ENCODE results near the gene HLX.

Gene HLX

DNA sequence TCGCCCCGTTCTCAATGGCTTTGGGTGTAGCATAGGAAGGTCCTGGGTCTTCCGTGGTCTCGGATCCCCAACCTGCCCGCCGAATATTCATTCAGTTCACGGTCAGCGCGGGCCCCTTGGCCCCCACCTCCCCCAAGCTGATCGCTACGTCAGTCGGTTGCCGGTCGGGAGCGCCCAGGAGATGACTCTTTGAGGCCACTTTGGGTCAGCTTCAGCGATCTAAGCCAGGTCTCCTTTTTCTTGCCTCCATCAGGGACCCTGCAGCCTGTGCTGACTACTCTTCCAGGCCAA, 12.8 kb downstream of the HLX start:
- H3K79me2 ChIP-seq (ENCODE audit: insufficient read depth, low read depth): no peaks in the 10 kb centered on the region
- no peaks in the 10 kb centered on the region for H3K4me1 ChIP-seq (ENCODE audit: low read depth, poor library complexity, severe bottlenecking)
- H4K20me1 ChIP-seq (ENCODE audit: insufficient read depth): no peaks in the 10 kb centered on the region
- H3K4me2 ChIP-seq: no peak overlapping the region
- no peak overlapping the region for H3K27ac ChIP-seq
- no peaks in the 10 kb centered on the region for H3K27me3 ChIP-seq (ENCODE audit: insufficient read depth, low read depth)
- H3K4me3 ChIP-seq (IDR thresholded peaks at IDR 0.05; ENCODE audit: insufficient read depth, low read depth, low read length): no peak overlapping the region
- no peak overlapping the region for H2AFZ ChIP-seq (ENCODE audit: low read depth)
- TF ChIP-seq, protein P1, sequence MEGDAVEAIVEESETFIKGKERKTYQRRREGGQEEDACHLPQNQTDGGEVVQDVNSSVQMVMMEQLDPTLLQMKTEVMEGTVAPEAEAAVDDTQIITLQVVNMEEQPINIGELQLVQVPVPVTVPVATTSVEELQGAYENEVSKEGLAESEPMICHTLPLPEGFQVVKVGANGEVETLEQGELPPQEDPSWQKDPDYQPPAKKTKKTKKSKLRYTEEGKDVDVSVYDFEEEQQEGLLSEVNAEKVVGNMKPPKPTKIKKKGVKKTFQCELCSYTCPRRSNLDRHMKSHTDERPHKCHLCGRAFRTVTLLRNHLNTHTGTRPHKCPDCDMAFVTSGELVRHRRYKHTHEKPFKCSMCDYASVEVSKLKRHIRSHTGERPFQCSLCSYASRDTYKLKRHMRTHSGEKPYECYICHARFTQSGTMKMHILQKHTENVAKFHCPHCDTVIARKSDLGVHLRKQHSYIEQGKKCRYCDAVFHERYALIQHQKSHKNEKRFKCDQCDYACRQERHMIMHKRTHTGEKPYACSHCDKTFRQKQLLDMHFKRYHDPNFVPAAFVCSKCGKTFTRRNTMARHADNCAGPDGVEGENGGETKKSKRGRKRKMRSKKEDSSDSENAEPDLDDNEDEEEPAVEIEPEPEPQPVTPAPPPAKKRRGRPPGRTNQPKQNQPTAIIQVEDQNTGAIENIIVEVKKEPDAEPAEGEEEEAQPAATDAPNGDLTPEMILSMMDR (conservative IDR thresholded peaks at IDR 0.05; ENCODE audit: low read depth, low read length): no peak
- H3K9ac ChIP-seq: no peak overlapping the region
- no peaks in the 10 kb centered on the region for H3K36me3 ChIP-seq (ENCODE audit: insufficient read depth)

DNA sequence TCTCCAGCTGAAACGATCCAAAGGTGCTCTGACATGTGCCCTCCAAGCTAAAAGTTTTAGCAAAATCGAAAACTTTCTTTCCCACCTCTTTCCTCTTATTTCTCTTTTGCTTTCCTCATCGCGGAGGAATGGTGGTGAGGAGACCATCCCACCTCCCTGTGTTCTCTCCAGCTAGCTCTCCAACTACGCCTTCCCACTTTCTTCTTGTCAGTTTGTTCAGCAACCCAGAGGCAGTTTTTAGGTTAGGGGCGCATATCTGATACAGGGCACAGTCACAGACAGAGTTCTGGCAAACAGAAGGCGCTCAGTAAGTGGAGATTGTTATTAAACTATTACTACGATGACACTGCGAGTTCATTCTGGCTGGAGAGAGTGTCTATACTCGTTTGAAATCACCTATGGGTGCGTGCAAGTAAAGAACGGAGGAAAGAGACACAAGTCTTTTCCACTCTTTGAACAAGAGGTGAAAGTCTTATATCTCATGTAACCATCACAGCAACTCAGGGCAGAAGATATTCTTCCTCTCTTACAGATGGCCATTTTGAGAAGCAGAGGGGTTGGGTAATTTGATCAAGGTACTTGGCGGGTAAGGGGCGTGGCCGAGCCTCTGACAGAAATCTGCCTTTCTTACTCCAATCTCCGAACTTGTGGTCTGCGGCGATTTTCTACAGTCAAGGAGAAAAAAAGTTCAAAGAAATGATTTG, 13.9 kb downstream of the HLX start:
- no peaks in the 10 kb centered on the region for H3K27me3 ChIP-seq (ENCODE audit: insufficient read depth, low read depth)
- H3K36me3 ChIP-seq (ENCODE audit: insufficient read depth): no peaks in the 10 kb centered on the region
- H4K20me1 ChIP-seq (ENCODE audit: insufficient read depth): no peaks in the 10 kb centered on the region
- H3K27ac ChIP-seq: no peak overlapping the region
- H3K4me3 ChIP-seq (IDR thresholded peaks at IDR 0.05; ENCODE audit: insufficient read depth, low read depth, low read length): no peak overlapping the region
- H3K9ac ChIP-seq: no peak overlapping the region
- H3K4me1 ChIP-seq (ENCODE audit: low read depth, poor library complexity, severe bottlenecking): no peaks in the 10 kb centered on the region
- H2AFZ ChIP-seq (ENCODE audit: low read depth): no peak overlapping the region
- TF ChIP-seq, protein P1 (conservative IDR thresholded peaks at IDR 0.05; ENCODE audit: low read depth, low read length): no peak
- no peaks in the 10 kb centered on the region for H3K79me2 ChIP-seq (ENCODE audit: insufficient read depth, low read depth)
- no peak overlapping the region for H3K4me2 ChIP-seq

DNA sequence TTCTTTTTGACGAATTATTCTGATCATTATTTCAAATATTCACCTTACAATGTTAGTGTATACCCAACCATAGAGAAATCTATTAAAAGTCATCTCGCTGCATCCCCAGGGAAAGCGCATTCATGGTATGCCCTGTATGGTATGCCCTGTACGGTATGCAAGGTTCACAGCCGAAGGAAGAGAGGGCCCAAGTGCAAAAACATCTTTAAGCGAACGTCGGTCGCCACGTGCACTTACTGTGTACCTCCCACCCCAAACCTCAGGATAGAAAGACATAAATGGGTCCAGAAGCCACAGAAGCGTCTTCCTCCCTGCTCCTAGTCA, 14.4 kb downstream of the HLX start:
- H3K4me3 ChIP-seq (IDR thresholded peaks at IDR 0.05; ENCODE audit: insufficient read depth, low read depth, low read length): no peak overlapping the region
- no peak overlapping the region for H3K4me2 ChIP-seq
- no peaks in the 10 kb centered on the region for H3K36me3 ChIP-seq (ENCODE audit: insufficient read depth)

DNA sequence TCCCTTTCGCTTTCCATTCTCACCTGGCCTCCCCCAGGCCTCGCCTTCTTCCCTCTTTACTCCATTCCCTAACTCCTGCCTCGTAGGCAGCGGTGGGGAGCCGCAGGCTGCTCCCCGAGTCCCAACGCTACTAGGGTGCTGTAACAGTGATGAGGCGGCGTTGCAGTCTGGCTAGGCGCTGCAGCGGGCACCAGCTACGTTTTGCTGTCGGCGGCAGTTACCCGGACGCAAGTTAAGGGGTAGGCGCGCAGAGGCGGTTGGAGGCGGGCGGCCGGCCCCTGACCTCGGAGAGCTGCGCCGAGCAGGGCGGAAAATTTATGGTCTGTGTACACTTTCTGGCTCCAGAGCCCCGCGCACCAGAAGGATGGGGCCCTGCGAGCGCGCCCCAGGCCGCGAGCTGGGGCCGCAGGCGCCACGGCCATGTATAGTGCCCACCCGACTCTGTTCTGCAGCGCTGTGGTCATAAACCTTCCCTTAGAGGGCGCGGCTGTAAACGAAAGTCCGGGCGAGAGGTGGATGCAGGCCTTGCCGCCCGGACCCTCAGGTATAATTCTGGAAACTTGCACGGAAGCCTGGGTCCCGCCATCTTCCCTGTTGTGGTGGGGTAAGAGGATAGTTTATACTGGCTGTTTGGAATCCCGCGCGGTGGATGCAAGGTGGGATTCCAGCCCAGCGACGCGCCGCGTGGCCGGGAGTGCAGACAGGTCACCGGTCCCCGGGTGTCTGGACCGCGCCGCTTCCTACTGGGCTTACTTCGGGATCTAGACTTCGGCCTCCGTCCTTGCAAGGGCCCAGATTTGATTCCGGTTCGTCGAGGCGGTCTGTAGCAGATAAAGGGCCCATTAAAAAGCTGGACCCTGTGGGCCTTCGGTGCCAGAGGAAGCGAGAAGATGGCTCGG, 15.0 kb downstream of the HLX start:
- no peak overlapping the region for H3K4me3 ChIP-seq (IDR thresholded peaks at IDR 0.05; ENCODE audit: insufficient read depth, low read depth, low read length)
- H4K20me1 ChIP-seq (ENCODE audit: insufficient read depth): no peaks in the 10 kb centered on the region
- no peak overlapping the region for H3K27ac ChIP-seq
- no peaks in the 10 kb centered on the region for H3K4me1 ChIP-seq (ENCODE audit: low read depth, poor library complexity, severe bottlenecking)
- no peak overlapping the region for H3K9ac ChIP-seq
- no peaks in the 10 kb centered on the region for H3K27me3 ChIP-seq (ENCODE audit: insufficient read depth, low read depth)
- TF ChIP-seq, protein P1 (conservative IDR thresholded peaks at IDR 0.05; ENCODE audit: low read depth, low read length): no peak
- H3K36me3 ChIP-seq (ENCODE audit: insufficient read depth): no peaks in the 10 kb centered on the region
- H3K4me2 ChIP-seq: no peak overlapping the region
- no peak overlapping the region for H2AFZ ChIP-seq (ENCODE audit: low read depth)
- H3K79me2 ChIP-seq (ENCODE audit: insufficient read depth, low read depth): no peaks in the 10 kb centered on the region

More for the DNA sequence above, 14.4 kb downstream of the HLX start:
- Histone ChIP-seq H3K27me3 (ENCODE audit: insufficient read depth, low read depth) (no peaks in the 10 kb centered on the region), H3K9ac (no peak overlapping the region), H3K27ac (no peak overlapping the region), H2AFZ (ENCODE audit: low read depth) (no peak overlapping the region), H4K20me1 (ENCODE audit: insufficient read depth) (no peaks in the 10 kb centered on the region), H3K4me1 (ENCODE audit: low read depth, poor library complexity, severe bottlenecking) (no peaks in the 10 kb centered on the region), H3K79me2 (ENCODE audit: insufficient read depth, low read depth) (no peaks in the 10 kb centered on the region)
- TF ChIP-seq, protein P1 (conservative IDR thresholded peaks at IDR 0.05; ENCODE audit: low read depth, low read length): no peak

All from KMS-11 (cell line).